Mucosa of descending colon (tissue), 3 donors: ENCODE measurements around the gene PANX2. TPM values are rescaled to one million over a fixed set of nuclear protein-coding genes. Genes with fewer than 3 reads are reported as not detected.
A peak's percentile ranks its signal among the peaks of the same experiment; 100 is the strongest.

Source experiments
- ATAC-seq: fragments of 200-7000 bp; cut with Tn5 transposase; one replicate; pipeline ENCODE4 v1.9.1; 2020; ENCODE audit warnings: mild to moderate bottlenecking, moderate library complexity
- DNase-seq, 3 donors: peaks; one replicate each; pipeline ENCODE4 v3.0.0-alpha.2; 2020
- H3K36me3 ChIP-seq: fragments of 200-600 bp; one replicate; pipeline ENCODE4 v1.8.0; 2021; ENCODE audit warnings: low read depth, mild to moderate bottlenecking
- H3K4me1 ChIP-seq: fragments of 200-600 bp; one replicate; pipeline ENCODE4 v1.8.0; 2021; ENCODE audit warnings: low read depth, mild to moderate bottlenecking
- H3K4me3 ChIP-seq: fragments of 200-600 bp; one replicate; pipeline ENCODE4 v1.8.0; 2021; ENCODE audit warnings: mild to moderate bottlenecking
- H3K9me3 ChIP-seq: fragments of 200-600 bp; one replicate; pipeline ENCODE4 v1.8.0; 2021; ENCODE audit warnings: mild to moderate bottlenecking
- CTCF ChIP-seq: fragments of 200-600 bp; IDR thresholded peaks from one replicate; pipeline ENCODE4 v1.8.0; 2022; ENCODE audit warnings: antibody characterized with exemption, mild to moderate bottlenecking
- intact Hi-C, 2 donors: fragments of 100-400 bp; cut with DNase I in 1 of 2; cut with micrococcal nuclease in 1 of 2; formaldehyde crosslinking; loops; one replicate each; pipeline versions ENCODE4 v1.11.0 to v1.11.1; 2022; cut with DNase I, micrococcal nuclease
- total RNA-seq, 3 donors: library from RNA; stranded (reverse); fragmentation: NEBNext Ultra II Directional in 2 of 3; extraction: Animal tissue kit (Norgen Biotek cat#: 25700) in 2 of 3; gene quantifications; one replicate each; pipeline versions ENCODE4 v1.2.1 to v1.2.4, GENCODE V29; 2021 to 2023
- donor health status: DM: no; HTN: no; CAD: no; lungs with moderate emphysema.
- donor health status: DM: no; HTN: no; CAD: no.
- donor health status: DM: no; HTN: yes; CAD: no.

PANX2 gene
- total RNA-seq, 3 donors from 2014 or later: 0.44 TPM; not detected in 2

- H3K4me1 ChIP-seq: peaks cover 2% of the 10 kb centered on the region
- no peaks in the 10 kb centered on the region for H3K9me3 ChIP-seq
- H3K4me3 ChIP-seq: no peak overlapping the region
- TF ChIP-seq CTCF: no peak
- ATAC-seq: no peak
- no peak for DNase-seq
- H3K36me3 ChIP-seq: no peaks in the 10 kb centered on the region
- intact Hi-C loops: no loop called here
Measured at GRCh38 chr22:50175191-50175461, 4.6 kb downstream of the PANX2 start.

- DNase-seq: peak in 1 of 3 donors; percentile 40
- TF ChIP-seq CTCF: no peak
- intact Hi-C loops: no loop called here
- ATAC-seq: no peak
- Histone ChIP-seq H3K4me3 (no peak overlapping the region), H3K4me1 (no peaks in the 10 kb centered on the region), H3K36me3 (no peaks in the 10 kb centered on the region), H3K9me3 (no peaks in the 10 kb centered on the region)
Measured at GRCh38 chr22:50175921-50176849, 5.7 kb downstream of the PANX2 start.

GRCh38 chr22:50176850-50177536 lies 6.5 kb downstream of the PANX2 start:
- no peak for TF ChIP-seq CTCF
- intact Hi-C loops: no loop called here
- ATAC-seq (no peak), DNase-seq (peak in 1 of 3 donors; percentile 48)
- Histone ChIP-seq H3K4me3 (no peak overlapping the region), H3K36me3 (no peaks in the 10 kb centered on the region), H3K9me3 (no peaks in the 10 kb centered on the region), H3K4me1 (no peaks in the 10 kb centered on the region)

GRCh38 chr22:50177537-50178470 lies 7.3 kb downstream of the PANX2 start:
- ATAC-seq: no peak
- DNase-seq: peak in 1 of 3 donors; percentile 40

More at GRCh38 chr22:50177537-50178470, 7.3 kb downstream of the PANX2 start:
- TF ChIP-seq CTCF: no peak
- H3K4me3 ChIP-seq: no peak overlapping the region
- H3K4me1 ChIP-seq: no peaks in the 10 kb centered on the region
- no peaks in the 10 kb centered on the region for H3K9me3 ChIP-seq
- intact Hi-C loops: no loop called here
- H3K36me3 ChIP-seq: no peaks in the 10 kb centered on the region
